ENCODE data around the gene ITSN1.
A peak's percentile ranks its signal among the peaks of the same experiment; 100 is the strongest.
"Not testable (repeated sequence)": the region's sequence is repeated elsewhere in the genome, so short reads cannot be mapped to it uniquely, and the experiment has no call there.

ITSN1 gene

DNA sequence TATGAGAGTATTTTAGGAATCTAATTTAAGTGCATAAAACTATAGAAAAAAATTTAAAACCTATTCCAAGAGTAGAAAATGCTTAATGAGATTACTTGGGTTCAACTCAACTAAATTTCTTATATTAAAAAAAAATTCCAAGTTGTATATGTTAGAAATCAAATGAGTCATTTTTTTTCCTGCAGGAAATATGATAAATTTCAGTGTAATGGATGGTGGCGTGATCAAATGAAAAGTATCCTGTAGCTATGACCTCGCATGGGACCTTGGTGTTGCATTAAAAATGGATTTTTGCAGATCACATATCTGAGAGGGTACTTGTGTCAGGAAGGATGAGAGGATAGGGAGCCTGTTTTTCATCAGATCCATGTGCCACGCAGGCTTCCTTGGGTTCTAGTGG lies 255.4 kb downstream of the ITSN1 start:
- no peak for DNase-seq

DNA sequence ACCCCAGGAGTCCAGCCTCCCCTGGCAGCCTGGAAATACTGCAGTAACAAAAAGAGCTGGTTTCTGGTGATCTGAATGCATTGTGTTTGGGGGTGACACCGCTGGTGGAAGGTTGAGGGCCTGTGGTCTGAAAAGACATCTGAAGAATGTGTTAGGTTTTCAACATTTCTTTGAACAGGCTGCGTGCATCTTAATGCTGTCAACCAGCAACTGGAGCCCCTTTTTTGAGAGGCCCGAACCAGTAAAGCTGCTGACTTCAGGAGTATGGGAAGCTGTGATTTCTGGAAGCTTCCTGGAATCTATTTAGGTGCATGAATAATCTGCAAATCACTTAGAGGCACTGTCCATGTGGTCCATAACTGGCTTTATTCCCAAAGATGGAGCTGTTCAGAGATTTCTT lies 256.3 kb downstream of the ITSN1 start:
- no peak for DNase-seq

DNA sequence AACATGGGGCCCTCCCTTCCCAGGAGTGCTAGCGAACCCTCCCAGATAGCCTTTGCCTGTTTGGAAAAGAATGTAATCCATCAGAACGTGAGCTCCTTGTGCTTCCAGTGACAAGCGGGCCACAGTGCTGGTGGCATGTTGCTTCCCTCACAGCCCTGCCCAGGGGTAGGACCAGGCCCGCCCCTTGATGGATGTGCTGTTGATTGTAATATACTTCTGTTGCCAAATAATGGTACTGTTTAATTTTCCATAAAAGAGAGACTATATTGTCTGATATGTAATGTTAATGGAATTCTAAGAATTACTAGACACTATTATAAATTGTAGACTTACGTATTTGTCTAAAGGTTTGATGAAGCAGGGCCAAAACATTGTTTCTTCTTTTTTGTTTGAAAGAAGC lies 256.9 kb downstream of the ITSN1 start:
- DNase-seq, result no peak

DNA sequence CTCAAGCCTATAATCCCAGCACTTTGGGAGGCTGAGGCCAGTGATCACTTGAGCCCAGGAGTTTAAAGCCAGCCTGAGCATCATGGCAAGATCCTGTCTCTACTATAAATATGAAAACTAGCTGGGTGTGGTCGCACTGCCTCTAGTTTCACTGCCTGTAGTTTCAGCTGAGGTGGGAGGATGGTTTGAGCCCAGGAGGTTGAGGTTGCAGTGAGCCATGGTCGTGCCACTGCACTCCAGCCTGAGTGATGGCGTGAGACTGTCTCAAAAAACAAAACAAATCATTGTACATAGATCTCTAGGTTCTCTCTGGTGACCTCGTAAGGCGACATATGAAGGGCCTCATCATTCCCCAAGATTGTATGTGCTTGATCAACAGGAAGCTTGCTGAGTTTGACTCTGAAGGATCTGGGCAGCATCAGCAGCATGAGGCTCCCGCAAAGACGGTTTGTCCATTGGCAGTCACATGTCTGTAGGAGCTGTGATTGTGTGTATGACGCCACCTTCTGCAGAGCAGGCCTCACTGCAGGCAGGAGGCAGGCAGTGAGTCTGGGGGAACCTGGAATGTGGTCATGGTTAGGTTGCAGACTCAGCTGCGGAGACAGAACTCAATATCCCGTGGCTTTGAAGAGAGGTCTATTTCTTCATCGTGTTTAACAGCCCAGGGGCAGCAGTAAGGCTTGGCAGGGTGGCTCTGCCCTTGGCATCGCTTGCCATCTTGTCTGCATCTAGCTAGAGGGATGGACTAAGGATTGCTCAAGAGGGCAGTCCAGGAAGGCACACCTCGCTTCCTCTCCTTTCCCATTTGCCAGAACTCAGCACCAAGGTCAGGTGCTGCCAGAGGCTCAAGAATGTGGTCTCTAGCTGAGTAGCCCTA lies 259.3 kb downstream of the ITSN1 start:
- DNase-seq, result peak; percentile 11 to 41

- DNase-seq, result no peak
These were observed 260.0 kb downstream of the ITSN1 start for GRCh38 chr21:33902349-33902748.

DNA sequence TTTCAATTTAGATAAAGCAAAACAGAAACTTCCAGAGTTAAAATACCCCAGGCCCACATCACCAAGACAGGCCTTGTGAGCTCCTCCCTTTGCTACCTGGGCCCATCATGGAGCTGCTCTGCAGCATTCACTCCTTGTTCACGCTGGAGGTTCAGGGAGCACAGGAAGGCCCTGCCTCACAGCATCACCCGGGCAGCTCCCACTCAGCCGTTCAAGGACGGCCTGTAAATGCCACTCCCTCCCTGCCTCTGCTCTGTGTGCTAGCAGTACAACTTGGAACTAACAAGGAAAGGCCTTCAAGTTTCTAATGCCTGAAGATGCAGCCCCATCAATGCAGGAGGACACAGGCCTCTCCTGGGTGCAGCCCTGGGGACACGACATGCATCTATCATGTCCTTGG lies 261.7 kb downstream of the ITSN1 start:
- DNase-seq, result no peak

DNA sequence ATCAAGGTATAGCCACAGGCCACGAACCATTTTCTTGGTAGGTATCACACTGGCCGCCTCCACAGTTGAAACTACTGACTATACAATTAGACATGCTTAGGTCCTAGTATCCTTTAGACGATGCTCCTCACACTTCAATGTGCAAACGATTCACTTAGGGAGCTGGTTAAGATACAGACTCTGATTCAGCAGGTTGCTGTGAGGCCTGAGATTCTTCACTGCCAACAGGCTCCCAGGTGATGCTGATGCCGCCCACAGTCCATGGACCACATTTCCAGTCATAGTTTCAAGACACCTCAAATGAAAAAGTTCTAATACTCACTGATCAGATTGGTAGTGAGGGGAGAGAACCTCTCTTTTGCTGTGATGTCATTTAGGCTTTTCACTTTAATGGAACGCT lies 266.5 kb downstream of the ITSN1 start:
- no peak for DNase-seq

- no peak for DNase-seq
These were observed 267.5 kb downstream of the ITSN1 start for GRCh38 chr21:33909756-33910155.

DNA sequence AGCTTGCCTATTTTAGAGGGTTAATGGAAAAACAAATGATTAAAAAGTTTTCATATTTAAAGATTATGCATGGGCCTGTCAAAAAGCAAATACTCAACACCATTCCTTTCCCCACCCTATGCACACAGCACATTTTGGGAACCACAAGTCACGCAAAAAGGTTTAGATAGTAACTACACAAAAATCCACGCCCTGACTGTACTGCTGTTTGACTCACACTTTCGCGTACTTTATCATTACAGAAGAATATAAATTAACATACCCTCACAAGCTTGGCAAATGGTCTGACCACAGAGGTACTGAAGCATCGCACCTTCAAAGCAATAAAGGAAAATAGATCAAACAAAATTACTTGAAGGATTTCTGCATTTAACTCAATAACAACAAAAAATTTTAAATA lies 271.9 kb downstream of the ITSN1 start:
- DNase-seq, result no peak

DNA sequence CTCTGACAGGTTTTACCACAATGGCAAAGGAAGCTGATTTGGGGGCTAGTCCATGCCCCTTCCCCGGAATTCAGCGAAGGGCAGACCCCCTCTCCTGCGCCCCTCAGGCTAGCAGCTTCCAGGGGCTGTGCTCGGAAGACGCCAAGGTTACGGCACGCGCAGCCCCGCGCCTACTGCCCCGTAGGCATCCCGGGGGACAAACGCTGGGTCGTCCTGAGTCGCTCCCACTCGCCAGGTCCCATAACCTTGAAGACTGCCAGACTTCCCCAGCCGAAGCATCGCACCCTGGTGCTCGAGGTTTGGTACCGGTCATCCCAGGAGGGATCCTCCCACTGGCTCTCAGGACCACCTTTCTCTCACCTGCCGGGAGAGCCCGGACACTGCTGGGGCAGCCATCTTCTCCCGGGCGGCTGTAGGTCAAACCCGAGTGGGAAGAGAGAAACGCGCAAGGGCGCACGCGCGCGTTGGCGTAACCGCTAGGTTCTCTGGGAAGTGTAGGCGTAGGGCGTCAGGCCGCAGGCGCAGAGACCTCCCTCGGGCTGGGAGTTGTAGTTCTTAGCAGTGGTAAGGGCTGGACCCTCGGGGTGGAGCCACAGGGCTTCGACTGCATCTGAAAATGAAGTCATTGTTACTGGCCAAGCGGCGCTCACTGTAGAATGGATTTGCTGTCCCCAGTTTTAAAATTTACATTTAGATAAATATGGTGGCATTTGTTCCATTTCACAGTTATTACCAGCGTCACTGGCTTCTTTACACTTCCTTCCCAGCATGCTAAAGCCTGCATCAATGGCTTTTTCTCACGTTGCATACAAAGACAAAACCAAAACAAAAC lies 273.3 kb downstream of the ITSN1 start, which contains the start of gene ATP5PO:
Gene ATP5PO (minus strand): TSS at position 437 of the 832 bp plus-strand sequence. CDS start 41 bp downstream, at position 396.
- DNase-seq, result peak; percentile 99 to 100

GRCh38 chr21:33916200-33916567 lies 273.9 kb downstream of the ITSN1 start:
- DNase-seq, result no peak

GRCh38 chr21:33917421-33917820 lies 275.1 kb downstream of the ITSN1 start:
- no peak for DNase-seq

DNA sequence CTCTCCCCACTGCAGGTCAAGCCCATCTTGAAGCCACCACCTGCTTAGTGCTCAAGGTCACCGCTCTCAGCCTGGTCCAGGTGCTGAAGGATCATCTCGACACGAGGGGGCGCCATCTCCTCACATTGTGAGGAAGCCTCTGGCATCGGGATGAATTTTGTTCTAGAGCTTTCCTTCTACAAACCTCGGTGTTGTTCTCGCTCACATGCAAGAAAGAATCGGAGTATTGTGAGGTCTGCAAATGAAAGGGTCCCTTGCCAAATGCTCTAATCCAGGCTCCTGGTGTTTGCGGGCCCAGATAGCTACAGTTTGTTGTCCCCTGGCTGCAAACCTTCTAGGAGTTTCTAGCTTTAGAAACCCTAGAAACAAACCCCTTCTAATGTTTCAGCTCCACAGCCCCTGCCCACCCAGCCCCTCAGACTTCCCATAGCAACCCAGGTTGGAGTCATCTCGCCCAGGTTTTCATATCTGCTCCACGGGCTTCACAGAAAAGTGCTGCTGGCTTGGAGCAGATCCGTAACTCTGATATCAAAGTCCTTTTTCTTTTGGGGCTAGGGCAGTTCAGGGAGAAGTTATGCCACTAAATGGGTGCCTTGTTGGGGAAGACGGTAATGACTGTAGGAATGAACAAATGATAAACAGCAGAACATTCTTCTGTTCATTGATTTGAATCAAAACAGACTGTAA lies 281.9 kb downstream of the ITSN1 start:
- peak; percentile 81 to 85 for DNase-seq

DNA sequence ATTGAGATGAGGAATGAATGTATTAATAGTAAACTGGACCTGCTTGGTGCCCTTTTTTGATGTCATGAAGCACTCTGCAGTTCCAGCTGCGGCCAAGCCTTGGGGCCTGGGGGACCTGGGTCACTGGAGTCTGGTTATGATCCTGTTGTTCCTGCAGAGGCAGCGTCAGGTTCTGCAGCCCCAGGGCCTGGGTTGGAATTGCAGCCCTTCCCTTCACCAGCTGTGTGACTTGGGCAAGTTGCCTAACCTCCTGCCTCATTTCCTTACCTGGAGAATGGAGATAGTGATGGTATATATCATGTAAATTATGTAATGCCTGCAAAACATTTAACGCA lies 282.4 kb downstream of the ITSN1 start:
- DNase-seq, result no peak

- DNase-seq, result not testable (repeated sequence)
These were observed 283.9 kb downstream of the ITSN1 start for GRCh38 chr21:33926248-33926647.

DNA sequence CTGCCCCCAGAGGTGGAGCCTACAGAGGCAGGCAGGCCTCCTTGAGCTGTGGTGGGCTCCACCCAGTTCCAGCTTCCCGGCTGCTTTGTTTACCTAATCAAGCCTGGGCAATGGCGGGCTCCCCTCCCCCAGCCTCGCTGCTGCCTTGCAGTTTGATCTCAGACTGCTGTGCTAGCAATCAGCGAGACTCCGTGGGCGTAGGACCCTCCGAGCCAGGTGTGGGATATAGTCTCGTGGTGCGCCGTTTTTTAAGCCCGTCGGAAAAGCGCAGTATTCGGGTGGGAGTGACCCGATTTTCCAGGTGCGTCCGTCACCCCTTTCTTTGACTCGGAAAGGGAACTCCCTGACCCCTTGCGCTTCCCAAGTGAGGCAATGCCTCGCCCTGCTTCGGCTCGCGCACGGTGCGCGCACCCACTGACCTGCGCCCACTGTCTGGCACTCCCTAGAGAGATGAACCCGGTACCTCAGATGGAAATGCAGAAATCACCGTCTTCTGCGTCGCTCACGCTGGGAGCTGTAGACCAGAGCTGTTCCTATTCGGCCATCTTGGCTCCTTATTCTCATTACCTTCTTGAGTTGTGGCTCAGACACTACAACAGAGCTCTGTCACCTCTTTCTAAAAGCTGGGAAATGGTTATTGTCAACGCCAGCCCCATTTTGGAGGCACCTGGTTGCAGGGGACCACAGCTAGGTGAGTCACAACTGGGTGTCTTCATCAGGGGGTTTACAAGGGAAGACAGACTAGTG lies 288.9 kb downstream of the ITSN1 start:
- not testable (repeated sequence) for DNase-seq

DNA sequence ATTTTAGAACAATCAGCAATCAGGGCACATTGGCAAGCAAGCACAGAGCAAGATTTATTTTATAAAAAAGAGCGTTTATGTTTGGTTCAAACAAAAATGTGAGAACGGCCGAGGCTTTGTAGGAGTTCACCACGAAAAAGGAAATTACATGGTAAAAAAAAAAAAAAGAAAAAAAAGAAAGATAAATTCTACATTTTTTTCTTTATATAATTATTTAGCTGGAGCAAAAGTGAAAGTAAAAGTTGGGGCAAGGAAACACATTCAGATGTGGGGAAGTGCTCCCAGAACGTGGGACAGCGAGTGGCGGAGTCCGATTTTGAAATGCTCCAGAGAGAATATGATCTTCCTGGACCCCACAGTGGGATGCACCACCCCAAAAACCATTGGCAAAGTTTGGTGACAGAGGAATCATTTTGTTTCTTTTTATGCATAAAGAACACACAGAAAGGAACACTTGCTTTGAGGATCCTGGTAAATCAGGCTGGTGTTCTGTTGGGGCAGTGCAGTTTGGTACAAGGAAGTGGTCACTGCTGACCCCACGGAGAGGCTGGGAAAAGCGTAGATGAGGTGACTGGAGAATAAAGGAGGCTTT lies 289.6 kb downstream of the ITSN1 start:
- peak; percentile 52 to 65 for DNase-seq

- DNase-seq, result no peak
These were observed 290.4 kb downstream of the ITSN1 start for GRCh38 chr21:33932731-33933130.

DNA sequence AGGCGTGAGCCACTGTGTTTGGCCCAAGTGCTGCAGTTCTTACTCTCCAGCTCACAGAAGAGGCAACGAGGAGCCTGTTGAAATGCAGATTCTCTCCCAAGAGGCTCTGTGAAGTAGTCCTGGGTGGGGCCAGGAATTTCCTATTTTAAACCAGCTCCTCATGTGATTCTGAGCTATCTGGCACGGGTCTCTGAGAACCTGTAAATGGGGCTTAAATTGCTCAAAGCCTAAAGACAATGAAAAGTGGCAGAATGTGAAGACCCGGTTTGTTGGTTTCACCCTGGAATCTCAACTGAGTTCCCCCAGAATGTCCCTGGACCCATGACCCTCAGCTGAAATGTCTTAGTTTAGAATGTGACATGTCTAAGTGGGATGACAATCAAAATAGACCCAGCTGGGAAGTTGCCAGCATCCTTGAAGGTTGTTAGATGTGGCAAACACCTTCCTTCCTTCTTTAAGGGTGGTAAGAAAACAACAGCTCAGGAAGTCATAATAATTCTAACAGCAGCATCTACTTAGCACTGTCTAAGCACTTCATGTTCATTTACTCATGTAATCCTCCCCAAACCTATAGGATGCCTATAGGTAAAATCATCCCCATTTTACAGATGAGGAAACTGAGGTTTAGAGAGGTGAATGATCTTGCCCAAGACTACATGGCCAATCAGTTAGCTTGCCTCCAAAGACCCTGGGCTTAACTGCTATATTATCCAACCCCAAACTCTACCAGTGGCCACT lies 294.2 kb downstream of the ITSN1 start:
- DNase-seq, result peak; percentile 59 to 73

DNA sequence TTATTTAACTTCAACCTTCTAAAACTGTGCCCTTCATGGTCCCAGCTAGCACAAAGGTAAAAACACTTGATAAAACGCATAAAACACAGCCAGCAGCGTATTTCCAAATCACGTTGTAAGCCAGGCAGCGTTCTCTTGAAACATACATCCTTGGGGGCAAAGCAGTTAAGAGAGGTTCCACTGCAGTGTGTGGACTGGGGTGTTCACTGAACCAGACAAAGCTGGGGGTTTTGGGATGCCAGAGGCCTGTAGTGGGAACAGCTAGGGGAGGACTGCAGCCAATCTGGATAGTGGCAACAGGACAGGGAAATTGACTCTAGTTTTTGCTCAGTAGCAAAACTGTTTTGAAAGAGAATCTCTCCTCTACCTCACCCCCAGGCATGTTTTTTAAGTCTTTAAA lies 294.8 kb downstream of the ITSN1 start:
- no peak for DNase-seq

DNA sequence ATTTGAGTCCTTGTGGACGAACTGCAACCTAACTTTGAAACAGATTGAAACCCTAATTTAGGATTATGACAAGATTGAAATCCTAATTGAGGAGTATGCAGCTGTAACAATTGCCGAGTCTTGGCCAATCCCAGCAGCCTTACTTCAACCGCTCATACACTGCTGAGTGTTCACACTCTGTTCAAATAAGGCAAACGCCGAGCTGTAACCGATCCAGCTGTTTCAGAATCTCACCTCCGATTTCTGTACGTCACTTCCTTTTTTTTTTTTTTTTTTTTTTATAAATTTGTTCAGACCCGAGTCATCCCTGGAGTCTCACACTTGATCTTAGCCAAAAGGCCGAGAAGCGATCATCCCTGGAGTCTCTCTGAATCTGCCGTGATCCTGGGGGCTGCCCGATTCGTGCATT lies 295.6 kb downstream of the ITSN1 start:
- peak; percentile 62 for DNase-seq

All from inflammatory macrophage (primary cell).